NCI-H1417 treated with DMSO at 0.1 percent for 48 hours (cell line): ENCODE results near the gene FRG2B.
"Not testable (repeated sequence)": the region's sequence is repeated elsewhere in the genome, so short reads cannot be mapped to it uniquely, and the experiment has no call there.

Experiments
- DNase-seq: peaks from one replicate; lab custom pipeline; 2025; lab: John Stamatoyannopoulos, UW

The FRG2B gene

GRCh38 chr10:133599869-133600268, 26.7 kb downstream of the FRG2B start:
- DNase-seq = not testable (repeated sequence)

- DNase-seq = no peak
These were observed 33.9 kb downstream of the FRG2B start for GRCh38 chr10:133592716-133593115.

- no peak for DNase-seq
These were observed 35.6 kb downstream of the FRG2B start for GRCh38 chr10:133590970-133591359.

GRCh38 chr10:133590226-133590969, 36.2 kb downstream of the FRG2B start:
- no peak for DNase-seq

- DNase-seq = not testable (repeated sequence)
These were observed 49.6 kb downstream of the FRG2B start for GRCh38 chr10:133577037-133577436.
